Spleen (tissue), 7 donors: Measurements from ENCODE around the gene GPX5.

Experiments used
- POLR2A ChIP-seq, 3 donors: fragments of 450-650 bp; IDR thresholded peaks; one replicate each; pipeline ENCODE4 v1.5.1; 2017; ENCODE audit warnings: antibody characterized with exemption in 3 of 3, mild to moderate bottlenecking in 1 of 3
- POLR2AphosphoS5 ChIP-seq, 3 donors: sonication (generic); formaldehyde crosslinking; IDR thresholded peaks; one replicate each; pipeline ENCODE4 v1.5.1; 2017; ENCODE audit warnings: antibody characterized with exemption in 3 of 3
- TF ChIP-seq, protein P1 (sequence below), 11 experiments: fragments of 200-600 bp in 7 of 11; fragments of 450-650 bp in 4 of 11; sonication (generic) in 4 of 11; IDR thresholded peaks in 8 of 11; conservative IDR thresholded peaks in 3 of 11; 1 replicate in 7 of 11; 2 replicates in 4 of 11; pipeline versions ENCODE4 v1.4.0 to v1.8.0; 2016 to 2021; ENCODE audit warnings: antibody characterized with exemption in 11 of 11, inconsistent platforms in 4 of 11, mild to moderate bottlenecking in 1 of 11
- donor health status: DM: no; HTN: no; CAD: no; lungs with moderate emphysema.
- donor health status: DM: no; HTN: no; CAD: no.
- donor health status: DM: no; HTN: no; CAD: no.

DNA sequence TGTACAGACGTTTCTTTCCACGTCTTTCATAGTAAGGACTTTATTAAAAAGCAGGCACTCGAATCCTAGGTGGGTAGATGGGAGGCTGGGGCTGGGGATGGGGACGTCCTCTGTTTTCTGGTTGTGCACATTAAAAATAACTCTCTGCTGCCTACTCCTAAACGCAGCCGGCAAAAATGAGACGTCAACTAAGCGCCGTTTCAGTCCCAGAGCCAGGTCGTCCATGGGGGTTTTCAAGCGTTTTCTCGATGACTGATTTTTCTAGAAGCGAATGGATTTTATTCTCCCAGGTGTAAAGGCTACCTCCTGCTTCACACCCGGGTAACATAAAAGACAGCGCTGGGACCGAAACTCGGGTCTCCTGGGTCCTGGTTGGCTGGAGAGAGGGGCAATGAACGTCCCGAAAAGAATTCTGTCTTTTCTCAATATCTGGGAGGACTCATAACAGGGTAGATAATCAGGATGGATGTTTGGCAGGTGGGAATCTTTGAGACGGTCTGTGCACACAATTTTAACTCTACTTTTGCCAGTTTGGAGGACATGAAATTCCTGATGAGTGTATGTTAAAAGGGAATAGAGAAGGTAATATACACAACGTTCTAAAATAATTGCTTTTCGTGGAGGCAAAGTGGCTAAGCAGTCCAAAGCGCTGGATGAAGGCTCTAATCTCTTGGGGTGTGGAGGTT lies 35.3 kb upstream of the GPX5 start:
- TF ChIP-seq, protein P1, sequence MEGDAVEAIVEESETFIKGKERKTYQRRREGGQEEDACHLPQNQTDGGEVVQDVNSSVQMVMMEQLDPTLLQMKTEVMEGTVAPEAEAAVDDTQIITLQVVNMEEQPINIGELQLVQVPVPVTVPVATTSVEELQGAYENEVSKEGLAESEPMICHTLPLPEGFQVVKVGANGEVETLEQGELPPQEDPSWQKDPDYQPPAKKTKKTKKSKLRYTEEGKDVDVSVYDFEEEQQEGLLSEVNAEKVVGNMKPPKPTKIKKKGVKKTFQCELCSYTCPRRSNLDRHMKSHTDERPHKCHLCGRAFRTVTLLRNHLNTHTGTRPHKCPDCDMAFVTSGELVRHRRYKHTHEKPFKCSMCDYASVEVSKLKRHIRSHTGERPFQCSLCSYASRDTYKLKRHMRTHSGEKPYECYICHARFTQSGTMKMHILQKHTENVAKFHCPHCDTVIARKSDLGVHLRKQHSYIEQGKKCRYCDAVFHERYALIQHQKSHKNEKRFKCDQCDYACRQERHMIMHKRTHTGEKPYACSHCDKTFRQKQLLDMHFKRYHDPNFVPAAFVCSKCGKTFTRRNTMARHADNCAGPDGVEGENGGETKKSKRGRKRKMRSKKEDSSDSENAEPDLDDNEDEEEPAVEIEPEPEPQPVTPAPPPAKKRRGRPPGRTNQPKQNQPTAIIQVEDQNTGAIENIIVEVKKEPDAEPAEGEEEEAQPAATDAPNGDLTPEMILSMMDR (IDR thresholded peaks at IDR 0.05 in 8 of 11, conservative IDR thresholded peaks at IDR 0.05 in 3 of 11): no peak
- no peak for TF ChIP-seq POLR2A (IDR thresholded peaks at IDR 0.05)
- TF ChIP-seq POLR2AphosphoS5 (IDR thresholded peaks at IDR 0.05): no peak
